ENCODE data around the gene MMP3.
"Not testable (repeated sequence)": the region's sequence is repeated elsewhere in the genome, so short reads cannot be mapped to it uniquely, and the experiment has no call there.

Gene MMP3

GRCh38 chr11:102869354-102869964 lies 26.1 kb upstream of the MMP3 start:
- DNase-seq (ENCODE audit: low spot score); H3K4me3 ChIP-seq (ENCODE audit: low read length in 2 of 2); H3K36me3 ChIP-seq (replicated peaks in 1 of 2; ENCODE audit: control insufficient read depth in 2 of 2, insufficient read depth in 2 of 2, low read length in 2 of 2); H3K79me1 ChIP-seq (ENCODE audit: low read depth, low read length); H3K9ac ChIP-seq (ENCODE audit: low read depth, low read length, poor library complexity); H3K4ac ChIP-seq (ENCODE audit: low read length); H2AFZ ChIP-seq (ENCODE audit: low read length); H3K14ac ChIP-seq (ENCODE audit: low read length); H2BK120ac ChIP-seq (ENCODE audit: low read depth, low read length); H4K8ac ChIP-seq (ENCODE audit: low read depth, low read length); H3K4me2 ChIP-seq (ENCODE audit: insufficient read depth, low read length, poor library complexity, severe bottlenecking); H4K91ac ChIP-seq (ENCODE audit: low read depth, low read length, poor library complexity); H2BK5ac ChIP-seq (ENCODE audit: low read length); H3K9me3 ChIP-seq (replicated peaks in 1 of 2; ENCODE audit: control insufficient read depth in 2 of 2, insufficient read depth in 1 of 2, low read depth in 1 of 2, low read length in 2 of 2); H3K27ac ChIP-seq (replicated peaks; ENCODE audit: low read length); H3K23ac ChIP-seq (ENCODE audit: low read depth, low read length, poor library complexity); H2AK5ac ChIP-seq (ENCODE audit: low read depth, low read length); H3K18ac ChIP-seq (ENCODE audit: low read length); H3K4me1 ChIP-seq (ENCODE audit: control insufficient read depth in 2 of 2, insufficient read depth in 1 of 2, low read depth in 1 of 2, low read length in 2 of 2); H3K27me3 ChIP-seq (ENCODE audit: control insufficient read depth in 3 of 3, insufficient read depth in 3 of 3, low read depth in 1 of 3, low read length in 3 of 3); H2BK12ac ChIP-seq (ENCODE audit: low read length); H2BK15ac ChIP-seq (ENCODE audit: low read length): not testable (repeated sequence)
- no CpG with 5 or more reads among the region's 8 CpGs for WGBS, 2 donors (ENCODE audit: extremely low coverage in 2 of 2, insufficient read length in 2 of 2, insufficient replicate concordance in 1 of 2)

DNA sequence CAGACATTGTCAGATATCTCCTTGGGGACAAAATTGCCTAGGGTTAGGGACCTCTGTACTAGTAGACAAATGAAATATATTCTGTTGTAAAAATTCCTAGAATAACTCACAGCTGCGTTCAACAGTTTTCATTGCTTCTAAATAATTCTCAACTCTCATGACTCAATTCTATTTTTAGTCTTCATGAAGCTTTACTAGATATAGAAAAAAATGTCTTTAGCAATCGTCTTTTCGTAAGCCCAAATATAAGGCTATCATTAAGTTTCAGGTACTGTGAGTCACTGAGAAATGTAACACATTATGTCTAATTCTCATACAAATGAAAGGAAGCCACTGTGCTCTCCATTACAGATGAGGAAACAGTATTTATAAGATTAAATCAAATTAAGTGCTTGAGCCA lies 24.9 kb upstream of the MMP3 start:
- Histone ChIP-seq H3K79me1 (ENCODE audit: low read depth, low read length) (no peaks in the 10 kb centered on the region), H3K9me3 (replicated peaks in 1 of 2; ENCODE audit: control insufficient read depth in 2 of 2, insufficient read depth in 1 of 2, low read depth in 1 of 2, low read length in 2 of 2) (no peaks in the 10 kb centered on the region), H3K4me2 (ENCODE audit: insufficient read depth, low read length, poor library complexity, severe bottlenecking) (no peak overlapping the region), H3K4ac (ENCODE audit: low read length) (no peak overlapping the region), H3K9ac (ENCODE audit: low read depth, low read length, poor library complexity) (no peak overlapping the region), H2BK5ac (ENCODE audit: low read length) (no peak overlapping the region), H3K36me3 (replicated peaks in 1 of 2; ENCODE audit: control insufficient read depth in 2 of 2, insufficient read depth in 2 of 2, low read length in 2 of 2) (no peaks in the 10 kb centered on the region), H2AK5ac (ENCODE audit: low read depth, low read length) (no peak overlapping the region), H2BK120ac (ENCODE audit: low read depth, low read length) (no peak overlapping the region), H2AFZ (ENCODE audit: low read length) (no peak overlapping the region), H3K27me3 (ENCODE audit: control insufficient read depth in 3 of 3, insufficient read depth in 3 of 3, low read depth in 1 of 3, low read length in 3 of 3) (no peaks in the 10 kb centered on the region), H4K8ac (ENCODE audit: low read depth, low read length) (no peak overlapping the region), H3K4me3 (ENCODE audit: low read length in 2 of 2) (no peak overlapping the region), H3K14ac (ENCODE audit: low read length) (no peak overlapping the region), H3K23ac (ENCODE audit: low read depth, low read length, poor library complexity) (no peak overlapping the region), H2BK12ac (ENCODE audit: low read length) (no peak overlapping the region), H3K4me1 (ENCODE audit: control insufficient read depth in 2 of 2, insufficient read depth in 1 of 2, low read depth in 1 of 2, low read length in 2 of 2) (no peaks in the 10 kb centered on the region), H3K18ac (ENCODE audit: low read length) (no peak overlapping the region), H4K91ac (ENCODE audit: low read depth, low read length, poor library complexity) (no peak overlapping the region), H3K27ac (replicated peaks; ENCODE audit: low read length) (no peak overlapping the region), H2BK15ac (ENCODE audit: low read length) (no peak overlapping the region)
- no peak for DNase-seq (ENCODE audit: low spot score)
- WGBS, 2 donors (ENCODE audit: extremely low coverage in 2 of 2, insufficient read length in 2 of 2, insufficient replicate concordance in 1 of 2): no CpG with 5 or more reads among the region's 3 CpGs

- WGBS, 2 donors (ENCODE audit: extremely low coverage in 2 of 2, insufficient read length in 2 of 2, insufficient replicate concordance in 1 of 2): no CpG with 5 or more reads among the region's 1 CpG
- Histone ChIP-seq H3K18ac (ENCODE audit: low read length) (no peak overlapping the region), H3K79me1 (ENCODE audit: low read depth, low read length) (no peaks in the 10 kb centered on the region), H3K27ac (replicated peaks; ENCODE audit: low read length) (no peak overlapping the region), H3K4me1 (ENCODE audit: control insufficient read depth in 2 of 2, insufficient read depth in 1 of 2, low read depth in 1 of 2, low read length in 2 of 2) (no peaks in the 10 kb centered on the region), H3K9me3 (replicated peaks in 1 of 2; ENCODE audit: control insufficient read depth in 2 of 2, insufficient read depth in 1 of 2, low read depth in 1 of 2, low read length in 2 of 2) (no peaks in the 10 kb centered on the region), H3K14ac (ENCODE audit: low read length) (no peak overlapping the region), H3K4me3 (ENCODE audit: low read length in 2 of 2) (no peak overlapping the region), H3K23ac (ENCODE audit: low read depth, low read length, poor library complexity) (no peak overlapping the region), H3K27me3 (ENCODE audit: control insufficient read depth in 3 of 3, insufficient read depth in 3 of 3, low read depth in 1 of 3, low read length in 3 of 3) (no peaks in the 10 kb centered on the region), H2BK12ac (ENCODE audit: low read length) (no peak overlapping the region), H2BK5ac (ENCODE audit: low read length) (no peak overlapping the region), H2AFZ (ENCODE audit: low read length) (no peak overlapping the region), H4K91ac (ENCODE audit: low read depth, low read length, poor library complexity) (no peak overlapping the region), H2BK120ac (ENCODE audit: low read depth, low read length) (no peak overlapping the region), H3K4me2 (ENCODE audit: insufficient read depth, low read length, poor library complexity, severe bottlenecking) (no peak overlapping the region), H2AK5ac (ENCODE audit: low read depth, low read length) (no peak overlapping the region), H3K4ac (ENCODE audit: low read length) (no peak overlapping the region), H3K9ac (ENCODE audit: low read depth, low read length, poor library complexity) (no peak overlapping the region), H3K36me3 (replicated peaks in 1 of 2; ENCODE audit: control insufficient read depth in 2 of 2, insufficient read depth in 2 of 2, low read length in 2 of 2) (no peaks in the 10 kb centered on the region), H2BK15ac (ENCODE audit: low read length) (no peak overlapping the region), H4K8ac (ENCODE audit: low read depth, low read length) (no peak overlapping the region)
- no peak for DNase-seq (ENCODE audit: low spot score)
Measured at GRCh38 chr11:102864724-102865123, 21.3 kb upstream of the MMP3 start.

DNA sequence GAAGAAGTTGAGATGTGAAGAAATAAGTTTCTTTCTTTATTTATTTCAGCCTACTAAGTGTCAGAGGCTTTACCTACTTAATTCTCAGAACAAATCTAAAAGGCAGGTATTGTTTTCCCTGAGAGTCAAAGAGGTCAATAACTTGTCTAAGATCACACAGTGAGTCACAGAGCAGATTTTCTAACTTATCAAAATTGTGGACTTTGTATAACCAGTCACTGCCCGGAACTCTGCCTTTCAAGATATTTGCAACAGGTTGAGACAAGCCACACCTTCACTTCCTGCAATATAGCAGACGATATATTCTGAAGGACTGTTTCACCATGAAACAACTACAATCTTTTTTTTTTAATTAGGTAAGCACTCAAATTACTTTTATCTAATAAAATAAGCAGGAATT lies 10.5 kb upstream of the MMP3 start:
- H3K4me3 ChIP-seq (ENCODE audit: low read length in 2 of 2): no peak overlapping the region
- H3K4me2 ChIP-seq (ENCODE audit: insufficient read depth, low read length, poor library complexity, severe bottlenecking): no peak overlapping the region
- no peak overlapping the region for H4K8ac ChIP-seq (ENCODE audit: low read depth, low read length)
- H2BK12ac ChIP-seq (ENCODE audit: low read length): no peak overlapping the region
- no peak overlapping the region for H3K23ac ChIP-seq (ENCODE audit: low read depth, low read length, poor library complexity)
- H2BK120ac ChIP-seq (ENCODE audit: low read depth, low read length): no peak overlapping the region
- H3K14ac ChIP-seq (ENCODE audit: low read length): no peak overlapping the region
- H3K79me1 ChIP-seq (ENCODE audit: low read depth, low read length): no peaks in the 10 kb centered on the region
- H3K27me3 ChIP-seq (ENCODE audit: control insufficient read depth in 3 of 3, insufficient read depth in 3 of 3, low read depth in 1 of 3, low read length in 3 of 3): no peaks in the 10 kb centered on the region
- H3K4ac ChIP-seq (ENCODE audit: low read length): no peak overlapping the region
- H2BK15ac ChIP-seq (ENCODE audit: low read length): no peak overlapping the region
- no peak overlapping the region for H3K27ac ChIP-seq (replicated peaks; ENCODE audit: low read length)
- no peak for DNase-seq (ENCODE audit: low spot score)
- peaks cover 0 to 4% of the 10 kb centered on the region in 2 donors for H3K4me1 ChIP-seq (ENCODE audit: control insufficient read depth in 2 of 2, insufficient read depth in 1 of 2, low read depth in 1 of 2, low read length in 2 of 2)
- no peak overlapping the region for H3K9ac ChIP-seq (ENCODE audit: low read depth, low read length, poor library complexity)
- no peak overlapping the region for H2BK5ac ChIP-seq (ENCODE audit: low read length)
- no peaks in the 10 kb centered on the region for H3K9me3 ChIP-seq (replicated peaks in 1 of 2; ENCODE audit: control insufficient read depth in 2 of 2, insufficient read depth in 1 of 2, low read depth in 1 of 2, low read length in 2 of 2)
- no peak overlapping the region for H2AFZ ChIP-seq (ENCODE audit: low read length)
- no peak overlapping the region for H3K18ac ChIP-seq (ENCODE audit: low read length)
- no peaks in the 10 kb centered on the region for H3K36me3 ChIP-seq (replicated peaks in 1 of 2; ENCODE audit: control insufficient read depth in 2 of 2, insufficient read depth in 2 of 2, low read length in 2 of 2)
- WGBS, 2 donors (ENCODE audit: extremely low coverage in 2 of 2, insufficient read length in 2 of 2, insufficient replicate concordance in 1 of 2): no CpG with 5 or more reads among the region's 2 CpGs
- H2AK5ac ChIP-seq (ENCODE audit: low read depth, low read length): no peak overlapping the region
- H4K91ac ChIP-seq (ENCODE audit: low read depth, low read length, poor library complexity): no peak overlapping the region

Measured in neuronal stem cell (in vitro differentiated cells).